ENCODE results near the gene SEMA4F.

SEMA4F gene

DNA sequence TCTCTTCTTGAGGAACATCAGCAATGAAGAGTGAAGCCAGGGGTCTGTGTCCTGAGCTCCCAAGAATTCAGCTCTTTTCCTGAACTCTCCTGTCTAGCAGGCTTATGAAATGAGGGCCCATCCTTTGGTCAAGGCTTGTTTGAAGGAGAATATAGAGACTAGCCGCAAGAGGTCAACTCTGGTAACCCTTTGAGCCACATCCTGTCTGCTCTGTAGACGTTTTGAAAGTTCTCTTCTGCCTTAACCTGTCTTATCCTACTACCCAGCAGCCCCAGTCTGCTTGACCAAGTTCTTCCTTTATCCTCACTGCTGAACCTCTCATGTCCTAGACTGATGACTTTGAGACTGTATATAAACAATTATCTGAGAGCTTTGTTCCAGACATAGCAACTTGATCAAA lies 5.4 kb downstream of the SEMA4F start:
- no peak for DNase-seq (ENCODE audit: extremely low read depth in 1 of 2, low read depth in 1 of 2)

DNA sequence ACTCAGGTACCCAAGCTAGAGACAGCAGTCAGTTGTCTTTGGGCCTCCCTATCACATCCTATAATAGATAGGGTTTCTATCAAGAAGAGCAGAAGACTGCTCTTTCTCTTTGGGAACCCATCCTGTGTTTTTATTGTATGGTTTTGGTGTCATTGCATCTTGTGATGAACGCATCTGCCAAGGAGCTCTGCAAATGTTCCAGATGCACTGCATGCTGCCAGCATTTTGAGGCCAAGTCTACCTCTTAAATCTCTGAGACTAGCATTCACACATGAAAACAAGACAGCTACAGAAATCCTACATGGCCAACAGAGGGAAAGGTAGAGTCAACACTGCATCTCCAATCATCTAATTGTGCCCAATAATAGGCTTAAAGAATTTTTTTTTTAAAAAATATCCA lies 14.0 kb downstream of the SEMA4F start:
- no peak for DNase-seq (ENCODE audit: extremely low read depth in 1 of 2, low read depth in 1 of 2)

DNA sequence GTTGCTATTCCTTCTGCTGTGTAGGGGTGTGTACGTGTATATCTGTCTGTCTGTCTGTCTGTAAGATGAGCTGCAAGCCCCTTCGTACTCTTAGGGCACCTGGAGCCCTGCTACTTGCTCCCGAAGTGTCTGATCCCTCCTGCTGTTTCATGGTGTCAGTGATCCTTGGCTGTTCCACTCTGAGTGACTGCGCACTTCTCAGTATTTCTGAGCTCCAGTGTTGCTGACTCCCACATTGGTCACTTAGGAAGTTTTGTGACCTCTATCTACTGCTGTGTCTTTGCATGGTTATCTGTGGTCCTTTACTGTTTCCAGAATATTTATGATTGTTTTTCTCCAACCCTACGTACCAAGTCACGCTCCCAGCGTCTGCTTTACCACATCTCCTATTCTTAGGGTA lies 16.2 kb downstream of the SEMA4F start:
- no peak for DNase-seq (ENCODE audit: extremely low read depth in 1 of 2, low read depth in 1 of 2)

DNA sequence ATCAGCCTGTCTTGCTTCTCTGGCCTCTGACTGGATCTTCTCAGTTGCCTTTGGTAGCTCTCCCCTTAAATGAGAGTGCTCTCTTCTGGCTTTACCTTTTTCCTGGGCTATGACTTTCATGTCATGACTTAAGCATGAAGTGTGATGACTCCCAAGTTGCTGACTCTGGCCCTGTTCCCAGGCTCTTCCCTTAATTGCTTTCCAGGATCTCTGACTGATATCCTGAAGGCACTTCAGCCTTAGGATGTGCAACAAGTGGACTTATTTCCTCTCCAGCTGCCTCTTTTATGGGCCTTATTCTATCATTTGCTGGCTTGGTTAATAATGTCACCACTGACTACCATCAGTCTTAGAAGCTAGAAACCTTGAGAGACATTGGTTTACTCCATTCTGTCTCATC lies 17.4 kb downstream of the SEMA4F start:
- DNase-seq (ENCODE audit: extremely low read depth in 1 of 2, low read depth in 1 of 2), result no peak

DNA sequence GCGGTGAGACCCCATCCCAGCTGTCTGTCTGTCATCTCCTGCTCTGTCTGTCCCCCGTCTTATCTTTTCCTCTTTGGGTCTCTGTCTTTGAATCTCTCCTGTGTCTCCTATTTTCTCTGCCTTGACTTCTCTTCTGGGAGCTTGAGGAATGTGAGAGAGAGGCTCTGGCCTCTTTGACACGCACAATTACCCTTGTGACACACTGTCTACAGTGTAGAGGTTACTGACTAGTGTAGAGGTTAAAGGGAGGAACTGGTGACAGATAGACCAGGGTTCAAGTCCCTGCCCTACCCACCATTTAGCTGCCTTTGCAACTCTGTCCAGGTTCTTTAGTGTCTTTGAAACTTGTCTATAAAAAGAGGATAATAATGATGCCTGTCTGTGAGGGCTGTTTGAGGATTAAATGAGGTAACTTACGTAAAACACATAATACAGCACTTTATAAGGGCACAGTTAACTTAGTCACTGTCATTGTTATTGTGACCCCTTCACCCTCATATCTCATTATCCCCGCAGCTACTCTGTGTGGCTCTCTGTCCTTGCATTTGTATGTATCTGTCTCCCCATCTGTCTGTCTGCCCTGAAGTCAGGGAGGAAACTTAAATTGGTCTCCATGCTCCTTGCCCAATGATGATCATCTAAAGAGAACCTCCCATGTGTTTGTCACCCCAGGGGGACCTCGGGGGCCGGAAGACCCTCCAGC lies 19.9 kb downstream of the SEMA4F start:
- DNase-seq (ENCODE audit: extremely low read depth in 1 of 2, low read depth in 1 of 2), result no peak

DNA sequence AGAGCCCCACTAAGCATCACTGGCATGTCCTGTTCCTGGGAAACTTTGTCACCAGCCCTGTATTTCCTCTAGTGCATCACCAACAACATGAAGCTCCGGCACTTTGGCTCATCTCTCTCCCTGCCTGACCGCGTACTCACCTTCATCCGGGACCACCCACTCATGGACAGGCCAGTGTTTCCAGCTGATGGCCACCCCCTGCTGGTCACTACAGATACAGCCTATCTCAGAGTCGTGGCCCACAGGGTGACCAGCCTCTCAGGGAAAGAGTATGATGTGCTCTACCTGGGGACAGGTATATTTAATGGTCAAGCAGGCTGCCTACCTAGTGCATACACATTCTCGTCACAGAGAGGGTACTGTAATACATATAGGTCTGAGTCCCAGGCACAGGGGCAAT lies 21.0 kb downstream of the SEMA4F start:
- DNase-seq (ENCODE audit: extremely low read depth in 1 of 2, low read depth in 1 of 2), result no peak

DNA sequence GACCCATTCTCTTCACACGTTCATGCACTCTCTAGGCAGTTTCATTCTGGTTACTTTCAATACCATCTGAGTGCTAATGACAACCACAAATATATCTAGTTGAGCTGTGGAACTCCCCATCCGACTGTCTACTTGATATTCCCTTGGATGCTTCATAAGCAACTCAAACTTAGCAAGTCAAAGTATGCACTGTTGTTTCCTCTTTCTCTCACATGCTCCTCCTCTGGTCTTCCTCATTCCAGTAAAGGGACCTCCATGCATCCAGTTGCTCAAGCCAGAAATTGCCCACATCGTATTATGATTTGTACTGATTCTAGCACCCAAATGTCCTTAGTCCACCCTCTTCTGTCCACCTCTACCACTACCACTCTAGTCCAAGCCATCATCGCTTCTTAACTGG lies 22.3 kb downstream of the SEMA4F start:
- no peak for DNase-seq (ENCODE audit: extremely low read depth in 1 of 2, low read depth in 1 of 2)

DNA sequence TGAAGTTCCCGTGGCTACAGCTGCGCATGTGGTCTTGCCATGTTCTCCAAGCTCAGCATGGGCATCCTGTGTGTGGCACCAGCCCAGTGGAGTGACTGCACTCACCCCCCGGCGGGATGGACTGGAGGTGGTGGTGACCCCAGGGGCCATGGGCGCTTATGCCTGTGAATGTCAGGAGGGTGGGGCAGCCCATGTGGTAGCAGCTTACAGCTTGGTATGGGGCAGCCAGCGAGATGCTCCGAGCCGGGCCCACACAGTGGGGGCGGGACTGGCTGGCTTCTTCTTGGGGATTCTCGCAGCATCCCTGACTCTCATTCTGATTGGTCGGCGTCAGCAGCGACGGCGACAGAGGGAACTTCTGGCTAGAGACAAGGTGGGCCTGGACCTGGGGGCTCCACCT lies 25.6 kb downstream of the SEMA4F start:
- no peak for DNase-seq (ENCODE audit: extremely low read depth in 1 of 2, low read depth in 1 of 2)

DNA sequence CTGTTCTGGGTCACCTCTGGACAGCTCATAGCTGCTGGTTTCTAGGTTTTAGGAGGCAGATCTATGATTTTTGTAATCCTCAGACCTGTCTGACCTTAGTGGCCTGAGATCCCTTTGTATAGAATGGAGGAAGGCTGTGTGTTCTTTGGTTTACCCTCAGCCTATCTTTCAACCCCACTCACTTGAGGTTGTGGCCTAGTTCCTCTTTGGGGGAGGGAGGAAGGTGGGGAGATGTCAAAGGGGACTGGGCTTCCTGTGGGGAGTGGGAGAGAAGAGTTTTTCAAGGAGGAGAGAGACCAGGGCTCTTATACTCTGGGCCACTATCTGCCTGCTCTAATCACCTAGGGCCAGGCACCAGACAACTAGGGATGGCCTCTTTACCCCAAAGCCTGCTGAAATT lies 28.5 kb downstream of the SEMA4F start:
- DNase-seq (ENCODE audit: extremely low read depth in 1 of 2, low read depth in 1 of 2), result no peak

DNA sequence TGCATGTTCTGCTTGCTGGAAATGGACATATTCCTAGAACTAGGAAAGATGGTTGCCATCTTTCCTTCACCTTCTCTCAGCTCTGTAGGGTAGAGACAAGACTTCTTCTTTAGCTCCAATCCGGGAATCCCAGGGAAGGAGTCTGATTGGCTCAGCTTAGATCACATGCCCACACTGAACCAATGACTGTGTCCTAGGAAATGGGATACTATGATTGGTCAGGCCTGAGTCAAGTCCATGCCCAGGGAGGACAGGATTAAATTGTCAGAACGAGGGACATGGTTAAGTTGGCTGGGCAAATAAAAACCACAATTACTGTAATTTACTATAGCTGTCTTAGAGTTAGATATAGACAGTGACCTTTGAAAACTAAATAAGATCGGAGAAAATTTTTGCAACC lies 31.4 kb downstream of the SEMA4F start:
- no peak for DNase-seq (ENCODE audit: extremely low read depth in 1 of 2, low read depth in 1 of 2)

DNA sequence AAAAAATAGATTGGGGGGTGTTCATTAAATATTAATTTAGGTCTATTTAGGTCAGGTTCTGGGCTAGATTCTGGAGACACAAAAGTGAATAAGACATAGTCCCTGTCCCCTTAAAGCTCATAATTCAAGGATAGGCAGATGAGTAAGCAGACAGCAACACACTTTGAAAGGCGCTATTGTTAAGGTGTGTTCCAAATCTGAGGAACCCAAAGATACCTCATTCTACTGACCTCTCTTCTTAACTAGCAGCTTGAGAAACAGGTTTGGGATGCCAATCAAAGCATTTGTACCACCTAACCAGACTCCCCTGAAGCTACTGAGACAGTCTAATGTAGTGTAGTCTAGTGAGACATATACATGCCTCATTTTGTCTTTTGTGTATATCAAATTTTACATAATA lies 34.8 kb downstream of the SEMA4F start:
- DNase-seq (ENCODE audit: extremely low read depth in 1 of 2, low read depth in 1 of 2), result no peak

DNA sequence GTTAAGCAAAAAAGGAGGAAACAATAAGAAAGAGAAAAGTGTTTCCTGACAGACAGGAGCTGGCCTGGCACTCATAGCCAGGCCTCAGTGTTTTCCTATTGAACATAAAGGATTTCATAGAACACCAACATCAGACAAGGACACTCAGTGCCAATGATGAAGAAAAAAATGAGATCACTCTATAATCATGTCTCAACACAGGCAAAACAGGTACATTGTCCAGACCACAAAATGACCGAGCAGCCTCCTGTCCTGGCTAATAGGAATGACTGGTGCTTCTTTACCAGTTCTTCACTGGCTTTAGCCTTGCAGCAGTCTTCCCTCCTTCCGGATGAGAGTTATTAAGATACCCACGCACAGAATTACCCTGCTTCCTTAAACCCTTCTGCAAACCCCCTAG lies 35.6 kb downstream of the SEMA4F start:
- DNase-seq (ENCODE audit: extremely low read depth in 1 of 2, low read depth in 1 of 2), result no peak

DNA sequence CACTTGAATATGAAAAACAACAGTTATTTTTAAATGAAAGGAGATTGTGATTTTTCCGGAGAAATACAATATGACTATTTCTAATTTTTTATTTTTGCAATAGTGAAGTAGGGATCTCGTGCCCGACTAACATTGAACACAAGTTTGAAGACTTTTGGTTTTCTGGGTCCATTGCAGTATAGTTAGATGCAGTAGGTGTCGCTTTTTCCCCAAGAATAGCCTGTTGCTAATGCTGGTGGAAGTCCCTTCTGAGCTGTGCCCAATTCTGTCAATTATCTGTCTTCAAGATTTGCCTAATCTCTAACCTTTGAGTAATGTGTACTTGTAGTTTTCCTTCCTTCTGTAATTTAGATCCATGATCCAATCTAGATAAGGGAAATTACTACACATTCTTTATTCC lies 36.5 kb downstream of the SEMA4F start:
- no peak for DNase-seq (ENCODE audit: extremely low read depth in 1 of 2, low read depth in 1 of 2)

DNA sequence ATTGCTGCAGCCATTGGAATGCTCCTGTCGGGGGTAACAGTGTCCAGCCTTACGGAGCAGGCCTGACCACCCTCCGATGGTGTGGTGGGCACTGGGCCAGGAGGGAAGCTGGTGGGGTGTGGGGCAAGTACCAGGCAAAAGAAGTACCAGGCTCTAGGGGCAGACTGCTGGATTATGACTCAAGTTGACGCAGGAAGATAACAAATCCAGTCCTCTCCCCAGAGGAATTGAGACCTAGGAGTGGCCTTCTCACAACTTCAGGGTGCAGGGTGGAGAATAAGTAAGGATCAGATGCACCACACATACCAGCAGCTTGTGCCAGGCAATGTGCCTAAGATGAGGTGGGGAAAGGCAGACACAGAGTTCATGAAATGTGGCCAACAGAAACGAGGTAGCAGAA lies 37.9 kb downstream of the SEMA4F start:
- DNase-seq (ENCODE audit: extremely low read depth in 1 of 2, low read depth in 1 of 2), result no peak

DNA sequence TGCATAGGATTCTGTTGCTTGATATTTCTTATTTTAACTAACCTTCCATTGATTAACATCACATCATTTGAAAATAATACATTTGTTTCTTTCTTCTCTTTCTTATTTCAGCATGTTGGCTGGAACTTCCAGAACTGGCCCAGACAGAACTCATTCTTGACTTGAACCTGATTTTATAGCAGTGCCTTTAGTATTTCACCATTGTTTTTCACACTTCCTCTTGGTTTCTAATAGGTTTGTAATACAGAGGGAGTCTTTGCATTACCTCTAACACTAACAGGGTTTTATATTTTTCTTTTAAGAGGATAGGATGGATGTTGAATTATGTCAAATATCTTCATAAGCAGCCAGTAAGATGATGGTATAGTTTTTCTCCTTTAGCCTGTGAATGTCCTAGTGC lies 39.2 kb downstream of the SEMA4F start:
- DNase-seq (ENCODE audit: extremely low read depth in 1 of 2, low read depth in 1 of 2), result no peak

DNA sequence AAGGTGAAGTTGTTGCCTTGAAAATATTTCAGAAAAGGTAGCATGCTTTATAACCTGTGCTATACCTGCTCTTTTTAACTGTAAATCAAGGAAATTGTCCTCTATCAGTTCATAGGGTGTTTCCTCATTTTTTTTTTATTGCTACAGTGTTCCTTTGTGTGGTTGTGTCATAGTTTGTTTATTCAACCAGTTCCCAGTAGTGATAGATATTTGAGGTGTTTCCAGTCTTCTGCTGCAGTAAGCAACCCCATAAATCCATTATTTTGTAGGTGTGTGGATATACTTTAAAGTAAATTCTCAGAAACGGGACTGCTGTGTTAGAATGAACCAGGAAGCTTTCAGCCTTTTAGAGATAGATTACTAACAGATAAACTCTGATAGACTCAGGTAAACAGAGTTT lies 39.6 kb downstream of the SEMA4F start:
- DNase-seq (ENCODE audit: extremely low read depth in 1 of 2, low read depth in 1 of 2), result no peak

DNA sequence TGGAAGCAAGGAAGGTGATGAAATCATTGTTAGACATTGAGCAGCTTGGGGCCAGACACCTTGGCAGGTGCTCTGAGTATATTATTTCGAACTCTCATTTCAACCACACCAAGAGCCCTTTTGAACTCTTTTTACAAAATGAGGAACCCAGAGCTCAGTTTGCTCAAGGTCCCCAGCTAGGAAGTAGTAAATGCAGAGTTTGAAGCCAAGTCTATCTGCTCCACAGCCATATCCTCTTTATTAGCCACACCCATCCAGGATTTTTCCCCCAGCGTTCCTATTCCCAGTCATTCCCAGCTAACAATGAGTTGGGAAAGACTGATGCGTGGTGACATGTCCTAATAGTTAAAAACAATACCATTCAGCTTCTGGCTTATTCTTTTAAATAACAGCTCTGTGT lies 40.2 kb downstream of the SEMA4F start:
- DNase-seq (ENCODE audit: extremely low read depth in 1 of 2, low read depth in 1 of 2), result no peak

DNA sequence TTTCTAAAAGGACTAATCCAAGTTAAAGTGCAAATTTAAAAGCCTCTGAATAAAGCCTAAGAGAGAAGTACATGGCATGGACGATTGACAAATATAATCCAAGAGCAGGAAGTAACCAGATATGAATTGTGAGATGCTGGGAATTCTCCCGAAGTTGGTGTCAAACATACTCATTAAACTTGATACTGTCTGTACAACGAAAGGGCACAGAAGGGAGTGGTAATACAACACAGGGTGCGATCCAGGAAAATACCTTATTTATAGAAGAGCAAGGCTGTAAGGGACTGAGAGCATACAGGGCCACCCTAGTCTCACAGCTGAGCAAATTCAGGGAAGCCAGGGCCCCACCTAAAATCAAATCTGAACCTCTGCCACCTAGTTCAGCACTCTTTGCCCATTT lies 41.6 kb downstream of the SEMA4F start:
- no peak for DNase-seq (ENCODE audit: extremely low read depth in 1 of 2, low read depth in 1 of 2)

DNA sequence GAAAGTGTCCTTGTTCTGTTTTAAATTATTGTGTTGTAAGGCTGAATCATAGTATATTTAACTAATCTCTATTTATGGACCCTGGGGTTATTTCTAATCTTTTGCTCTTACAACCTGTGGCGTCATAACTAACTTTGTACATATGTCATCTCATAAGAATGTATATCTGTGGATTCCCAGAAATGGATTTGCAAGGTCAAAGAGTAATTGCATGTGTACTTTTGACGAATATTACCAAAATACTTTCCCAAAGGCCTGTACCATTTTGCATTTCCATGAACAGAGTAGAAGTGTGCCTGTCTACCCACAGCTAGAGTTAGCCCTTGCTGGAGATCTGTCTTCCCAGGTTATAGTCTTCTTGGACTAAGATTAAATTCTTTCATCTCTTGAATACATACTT lies 42.8 kb downstream of the SEMA4F start:
- no peak for DNase-seq (ENCODE audit: extremely low read depth in 1 of 2, low read depth in 1 of 2)

DNA sequence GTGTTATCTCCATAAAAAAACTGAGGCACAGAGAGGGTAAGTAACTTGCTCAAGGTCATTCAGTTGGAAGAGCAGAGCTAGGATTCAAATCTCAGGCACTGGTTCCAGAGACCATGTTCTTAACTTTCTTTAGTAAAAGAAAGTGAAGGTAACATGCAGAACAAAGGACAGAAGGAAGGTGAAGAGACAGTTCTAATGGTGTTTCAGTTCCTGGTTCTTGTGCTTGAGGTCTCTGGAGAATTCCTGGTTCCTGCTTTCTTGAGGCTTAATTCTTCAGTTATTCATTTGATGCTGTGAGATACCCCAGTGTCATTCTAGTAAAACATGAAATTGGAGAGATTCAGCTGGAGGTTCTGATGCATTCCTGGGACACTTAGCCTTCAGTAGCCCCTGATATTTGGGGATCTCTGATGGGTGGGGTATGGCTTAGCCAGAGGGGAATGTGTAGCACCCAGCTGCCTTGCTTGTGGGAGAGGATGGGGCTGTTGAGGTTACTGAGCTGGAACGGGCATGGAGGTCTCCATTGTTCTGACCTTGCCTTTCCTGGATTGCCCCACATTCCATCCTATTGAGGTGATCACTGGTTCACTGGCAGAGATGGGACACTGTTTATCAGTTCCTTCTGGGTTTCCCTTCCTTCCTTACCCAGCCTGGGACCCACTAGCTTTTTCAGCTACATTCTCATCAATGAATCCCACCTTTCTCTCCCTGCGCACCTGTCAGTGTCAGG lies 46.8 kb downstream of the SEMA4F start:
- DNase-seq (ENCODE audit: extremely low read depth in 1 of 2, low read depth in 1 of 2), result no peak

DNA sequence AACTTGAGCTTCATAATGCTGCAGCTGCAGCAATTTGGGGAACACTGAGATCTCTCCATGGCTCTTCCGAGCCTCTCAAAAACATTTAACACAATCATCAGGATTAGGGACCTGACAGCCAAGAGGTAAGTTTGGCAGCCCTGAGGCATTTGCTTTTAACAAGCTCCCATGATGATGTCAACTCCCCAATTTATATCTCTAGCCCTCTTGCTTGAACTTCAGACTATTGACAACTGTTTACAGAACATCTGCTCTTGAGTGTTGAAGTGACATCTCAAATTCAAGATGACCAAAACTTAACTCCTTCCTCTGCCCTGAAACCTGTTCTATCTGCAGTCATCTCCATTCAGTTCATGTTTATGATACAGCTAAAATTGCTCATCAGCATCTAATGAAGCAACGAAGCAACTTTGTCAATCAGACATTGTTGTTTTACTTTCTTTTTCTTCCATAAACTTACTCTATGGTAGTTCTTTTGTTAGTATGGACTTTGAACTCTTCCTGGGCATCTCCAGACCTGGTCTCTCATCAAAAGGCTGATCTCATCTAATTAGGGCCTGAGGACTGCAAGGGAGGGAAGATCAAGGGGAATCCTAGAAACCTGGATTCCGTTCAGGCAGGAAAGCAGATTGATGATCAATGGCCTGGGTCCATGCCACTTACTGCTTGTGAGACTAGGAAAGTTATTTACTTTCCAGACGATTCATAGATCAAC lies 48.1 kb downstream of the SEMA4F start:
- no peak for DNase-seq (ENCODE audit: extremely low read depth in 1 of 2, low read depth in 1 of 2)

DNA sequence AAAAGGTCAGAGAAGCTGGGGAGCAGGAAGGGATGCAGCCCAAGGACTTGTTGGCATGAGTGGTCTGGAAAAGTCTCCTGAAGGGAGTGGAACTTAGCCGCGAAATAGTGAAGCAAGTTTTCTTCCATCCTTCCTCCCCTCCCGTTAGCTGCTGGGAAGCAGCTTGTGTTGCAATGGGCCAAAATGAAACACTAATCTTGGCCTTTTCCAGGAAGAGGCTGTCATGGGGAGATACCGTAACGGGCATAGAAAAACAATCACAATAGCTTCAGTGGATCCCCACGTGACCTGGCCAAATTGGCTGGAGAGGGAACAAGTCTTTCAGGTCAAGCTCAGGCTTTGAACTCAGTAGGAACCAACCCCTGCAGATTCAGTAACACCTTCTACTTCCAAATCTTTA lies 49.3 kb downstream of the SEMA4F start:
- DNase-seq (ENCODE audit: extremely low read depth in 1 of 2, low read depth in 1 of 2), result no peak
